Trophoblast cell (in vitro differentiated cells and primary cell): Measurements from ENCODE around the gene MYL3.

ENCODE experiments used
- DNase-seq, 2 donors: peaks; one replicate each; pipeline ENCODE4 v3.0.0-alpha.2; 2016
- H2AFZ ChIP-seq: 2 replicates; pipeline ENCODE4 v1.6.1; 2013; ENCODE audit warnings: low read length, moderate library complexity, mild to moderate bottlenecking; ENCODE audit not compliant: insufficient read depth, poor library complexity
- H2AK5ac ChIP-seq: 2 replicates; pipeline ENCODE4 v1.6.1; 2013; ENCODE audit warnings: mild to moderate bottlenecking, low read length
- H2BK120ac ChIP-seq: 2 replicates; pipeline ENCODE4 v1.6.1; 2013; ENCODE audit warnings: low read length, mild to moderate bottlenecking, moderate library complexity; ENCODE audit not compliant: insufficient read depth, poor library complexity
- H2BK12ac ChIP-seq: 2 replicates; pipeline ENCODE4 v1.6.1; 2013; ENCODE audit warnings: mild to moderate bottlenecking, low read length, moderate library complexity
- H2BK5ac ChIP-seq: 2 replicates; pipeline ENCODE4 v1.6.1; 2013; ENCODE audit warnings: low read length, low read depth, moderate library complexity, mild to moderate bottlenecking; ENCODE audit not compliant: poor library complexity
- H3K14ac ChIP-seq: 2 replicates; pipeline ENCODE4 v1.6.1; 2013; ENCODE audit warnings: mild to moderate bottlenecking, low read length
- H3K18ac ChIP-seq: 2 replicates; pipeline ENCODE4 v1.6.1; 2013; ENCODE audit warnings: mild to moderate bottlenecking, low read length
- H3K23ac ChIP-seq: 2 replicates; pipeline ENCODE4 v1.6.1; 2013; ENCODE audit warnings: low read length
- H3K27ac ChIP-seq: 2 replicates; pipeline ENCODE4 v1.5.1; 2013; ENCODE audit warnings: low read depth, mild to moderate bottlenecking, inconsistent platforms, low read length, moderate library complexity
- H3K27me3 ChIP-seq: 2 replicates; pipeline ENCODE4 v1.6.1; 2013; ENCODE audit warnings: inconsistent platforms, mild to moderate bottlenecking, low read length, moderate library complexity; ENCODE audit not compliant: insufficient read depth
- H3K36me3 ChIP-seq, 2 experiments: 1 replicate in 1 of 2; 2 replicates in 1 of 2; pipeline ENCODE4 v1.6.1; 2013; ENCODE audit warnings: low read length in 2 of 2, mild to moderate bottlenecking in 2 of 2, moderate library complexity in 1 of 2; ENCODE audit not compliant: insufficient read depth in 2 of 2, control insufficient read depth in 1 of 2
- H3K4ac ChIP-seq: 2 replicates; pipeline ENCODE4 v1.6.1; 2013; ENCODE audit warnings: low read depth, mild to moderate bottlenecking, low read length, moderate library complexity
- H3K4me1 ChIP-seq, 2 experiments: 1 replicate in 1 of 2; 2 replicates in 1 of 2; pipeline ENCODE4 v1.6.1; 2013; ENCODE audit warnings: low read length in 2 of 2, mild to moderate bottlenecking in 2 of 2, moderate library complexity in 1 of 2; ENCODE audit not compliant: insufficient read depth in 2 of 2, control insufficient read depth in 1 of 2
- H3K4me2 ChIP-seq: 2 replicates; pipeline ENCODE4 v1.6.1; 2013; ENCODE audit warnings: inconsistent platforms, mild to moderate bottlenecking, low read length, moderate library complexity
- H3K4me3 ChIP-seq: 2 replicates; pipeline ENCODE4 v1.5.1; 2013; ENCODE audit warnings: mild to moderate bottlenecking, low read depth, low read length, inconsistent platforms
- H3K79me1 ChIP-seq: one replicate; pipeline ENCODE4 v1.6.1; 2013; ENCODE audit warnings: low read length
- H3K79me2 ChIP-seq: 2 replicates; pipeline ENCODE4 v1.6.1; 2013; ENCODE audit warnings: low read length, mild to moderate bottlenecking; ENCODE audit not compliant: control insufficient read depth, insufficient read depth, poor library complexity
- H3K9ac ChIP-seq: 2 replicates; pipeline ENCODE4 v1.6.1; 2013; ENCODE audit warnings: mild to moderate bottlenecking, low read length
- H3K9me3 ChIP-seq: 2 replicates; pipeline ENCODE4 v1.6.1; 2013; ENCODE audit warnings: low read depth, mild to moderate bottlenecking, control low read depth, inconsistent platforms, low read length; ENCODE audit not compliant: insufficient read depth
- H4K12ac ChIP-seq: 2 replicates; pipeline ENCODE4 v1.6.1; 2013; ENCODE audit warnings: low read depth, mild to moderate bottlenecking, low read length, moderate library complexity
- H4K8ac ChIP-seq: 2 replicates; pipeline ENCODE4 v1.6.1; 2013; ENCODE audit warnings: low read depth, mild to moderate bottlenecking, low read length, moderate library complexity
- H4K91ac ChIP-seq: one replicate; pipeline ENCODE4 v1.6.1; 2013; ENCODE audit warnings: low read depth, mild to moderate bottlenecking, low read length, moderate library complexity
- WGBS: extraction: QIAGEN DNeasy Blood & Tissue Kit; methylation state at CpG from one replicate; pipeline ENCODE4 v1.1.7; 2013; ENCODE audit warnings: missing lambda C conversion rate; ENCODE audit not compliant: insufficient read length, insufficient coverage; ENCODE audit errors: extremely low coverage; 5-methylcytosine and 5-hydroxymethylcytosine counted together

The MYL3 gene

DNA sequence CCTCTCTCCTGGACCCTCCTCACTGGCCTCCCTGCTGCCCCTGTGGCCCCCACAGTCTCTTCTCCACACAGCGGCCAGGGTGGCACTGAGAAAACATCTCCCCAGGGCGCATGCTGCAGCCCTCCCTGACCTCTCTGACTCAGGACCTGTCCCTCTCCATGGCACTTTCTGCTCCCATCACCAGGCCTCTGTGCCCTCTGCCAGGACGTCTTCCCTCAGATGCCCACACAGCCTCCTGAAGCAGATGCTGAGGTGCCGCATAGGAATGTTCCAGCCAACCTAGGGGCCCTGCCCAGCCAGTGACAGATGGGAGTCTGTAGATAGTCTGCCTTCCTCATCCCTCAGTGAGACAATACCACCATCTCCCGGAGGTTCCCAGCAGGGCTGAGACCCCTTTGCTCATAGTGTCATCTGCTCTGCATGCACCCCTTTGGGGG lies 8.7 kb downstream of the MYL3 start:
- no peak overlapping the region for H4K8ac ChIP-seq
- peaks cover 3% of the 10 kb centered on the region for H3K9me3 ChIP-seq
- WGBS = no CpG with 5 or more reads among the region's 5 CpGs
- no peak overlapping the region for H4K91ac ChIP-seq
- H2BK120ac ChIP-seq = no peak overlapping the region
- no peaks in the 10 kb centered on the region for H3K36me3 ChIP-seq
- no peak overlapping the region for H3K23ac ChIP-seq
- H3K4me2 ChIP-seq = no peak overlapping the region
- no peak overlapping the region for H3K9ac ChIP-seq
- H3K27ac ChIP-seq = no peak overlapping the region
- H3K4me1 ChIP-seq = no peaks in the 10 kb centered on the region
- H4K12ac ChIP-seq = no peak overlapping the region
- no peak overlapping the region for H3K4me3 ChIP-seq
- no peak overlapping the region for H3K14ac ChIP-seq
- H2BK5ac ChIP-seq = no peak overlapping the region
- H3K79me1 ChIP-seq = no peaks in the 10 kb centered on the region
- H3K27me3 ChIP-seq = no peaks in the 10 kb centered on the region
- no peak overlapping the region for H3K4ac ChIP-seq
- no peak overlapping the region for H3K18ac ChIP-seq
- H3K79me2 ChIP-seq = no peaks in the 10 kb centered on the region
- no peak overlapping the region for H2BK12ac ChIP-seq
- H2AK5ac ChIP-seq = no peak overlapping the region
- no peak overlapping the region for H2AFZ ChIP-seq
- no peak for DNase-seq

DNA sequence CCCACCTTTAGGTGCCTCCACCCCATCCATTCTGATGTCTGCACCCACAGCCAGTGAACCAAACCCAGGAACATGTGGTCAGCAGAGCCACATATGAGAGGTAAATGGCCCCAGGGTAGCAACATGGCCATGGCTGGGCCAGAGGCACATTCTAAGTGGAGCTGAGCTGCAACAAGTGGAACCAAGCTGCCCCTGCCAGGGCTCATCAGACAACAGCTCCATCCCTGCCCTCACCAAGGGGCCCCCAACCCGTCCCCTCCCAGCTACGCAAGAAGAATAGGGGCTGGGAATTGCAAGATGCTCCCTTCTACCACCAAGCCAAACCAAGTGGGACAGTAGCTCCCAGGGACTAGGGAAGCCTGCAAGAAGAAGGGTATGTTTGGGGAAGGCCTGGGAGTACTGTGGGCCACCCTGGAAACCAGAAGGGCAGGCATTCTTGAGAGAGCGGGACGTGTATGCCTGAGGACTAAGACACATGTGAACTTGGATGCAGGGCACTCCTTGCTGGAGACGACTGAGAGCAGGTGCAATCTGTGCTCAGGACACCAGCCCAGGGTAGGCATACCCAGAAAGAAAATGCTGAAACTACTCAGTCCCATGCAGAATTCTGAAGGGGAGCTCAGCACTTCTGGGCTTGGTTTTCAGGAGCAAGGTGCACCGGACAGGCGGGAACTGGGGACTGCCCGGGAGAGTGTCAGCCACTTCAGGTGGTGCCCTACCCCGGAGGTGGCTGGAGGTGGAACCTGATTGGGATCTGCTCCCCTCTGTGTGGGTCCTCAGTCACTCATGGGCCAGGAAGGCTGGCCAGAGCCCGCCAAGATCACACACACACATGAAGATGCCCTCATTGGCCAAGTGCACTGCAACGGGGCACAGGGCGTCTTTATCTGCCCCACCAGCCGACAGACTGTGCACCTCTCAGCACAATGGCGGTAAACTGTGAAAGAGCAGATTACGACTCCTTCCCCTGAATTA lies 9.5 kb downstream of the MYL3 start:
- H4K91ac ChIP-seq = no peak overlapping the region
- peaks cover 3% of the 10 kb centered on the region for H3K9me3 ChIP-seq
- no peak overlapping the region for H3K18ac ChIP-seq
- no peak overlapping the region for H3K14ac ChIP-seq
- no peak overlapping the region for H4K8ac ChIP-seq
- no peaks in the 10 kb centered on the region for H3K79me2 ChIP-seq
- H2AK5ac ChIP-seq = no peak overlapping the region
- no CpG with 5 or more reads among the region's 15 CpGs for WGBS
- no peak overlapping the region for H2BK5ac ChIP-seq
- H3K23ac ChIP-seq = no peak overlapping the region
- H3K4me1 ChIP-seq = no peaks in the 10 kb centered on the region
- H2BK12ac ChIP-seq = no peak overlapping the region
- no peak overlapping the region for H3K4me3 ChIP-seq
- H2AFZ ChIP-seq = no peak overlapping the region
- no peaks in the 10 kb centered on the region for H3K36me3 ChIP-seq
- DNase-seq = no peak
- H3K27ac ChIP-seq = no peak overlapping the region
- no peak overlapping the region for H4K12ac ChIP-seq
- H3K9ac ChIP-seq = no peak overlapping the region
- H3K79me1 ChIP-seq = no peaks in the 10 kb centered on the region
- no peak overlapping the region for H2BK120ac ChIP-seq
- no peak overlapping the region for H3K4ac ChIP-seq
- no peak overlapping the region for H3K4me2 ChIP-seq
- no peaks in the 10 kb centered on the region for H3K27me3 ChIP-seq

DNA sequence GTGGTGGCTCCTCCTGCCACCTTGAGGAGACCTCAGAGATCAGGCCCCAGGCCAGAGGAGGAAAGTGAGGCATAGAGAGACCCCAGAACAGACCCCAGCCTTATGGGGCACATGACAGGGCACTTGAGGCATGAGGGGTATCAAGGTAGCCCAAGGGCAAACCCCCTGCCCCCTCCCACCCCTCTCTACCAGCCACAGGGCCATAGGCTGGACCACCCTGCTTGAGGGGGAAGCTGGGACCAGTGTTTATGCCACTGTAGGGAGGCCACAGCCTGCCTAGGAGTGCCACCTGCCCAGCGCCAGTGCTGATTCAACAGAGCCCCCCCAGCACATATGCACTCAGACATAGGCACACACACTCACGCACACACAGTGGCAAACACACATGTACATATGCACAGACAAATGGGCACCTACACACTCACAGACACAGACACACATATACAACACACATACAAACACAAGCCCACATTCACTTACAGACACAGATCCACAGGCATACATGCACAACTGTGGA lies 10.3 kb downstream of the MYL3 start:
- no peak for DNase-seq
- Histone ChIP-seq H3K9me3 (peaks cover 3% of the 10 kb centered on the region), H2AK5ac (no peak overlapping the region), H4K8ac (no peak overlapping the region), H2BK12ac (no peak overlapping the region), H2BK5ac (no peak overlapping the region), H3K23ac (no peak overlapping the region), H2AFZ (no peak overlapping the region), H3K9ac (no peak overlapping the region), H3K79me2 (no peaks in the 10 kb centered on the region), H3K18ac (no peak overlapping the region), H3K27ac (no peak overlapping the region), H2BK120ac (no peak overlapping the region), H3K36me3 (no peaks in the 10 kb centered on the region), H3K79me1 (no peaks in the 10 kb centered on the region), H3K14ac (no peak overlapping the region), H4K12ac (no peak overlapping the region), H3K4me2 (no peak overlapping the region), H3K4me1 (no peaks in the 10 kb centered on the region), H4K91ac (no peak overlapping the region), H3K27me3 (no peaks in the 10 kb centered on the region), H3K4me3 (no peak overlapping the region), H3K4ac (no peak overlapping the region)
- no CpG with 5 or more reads among the region's 2 CpGs for WGBS

DNA sequence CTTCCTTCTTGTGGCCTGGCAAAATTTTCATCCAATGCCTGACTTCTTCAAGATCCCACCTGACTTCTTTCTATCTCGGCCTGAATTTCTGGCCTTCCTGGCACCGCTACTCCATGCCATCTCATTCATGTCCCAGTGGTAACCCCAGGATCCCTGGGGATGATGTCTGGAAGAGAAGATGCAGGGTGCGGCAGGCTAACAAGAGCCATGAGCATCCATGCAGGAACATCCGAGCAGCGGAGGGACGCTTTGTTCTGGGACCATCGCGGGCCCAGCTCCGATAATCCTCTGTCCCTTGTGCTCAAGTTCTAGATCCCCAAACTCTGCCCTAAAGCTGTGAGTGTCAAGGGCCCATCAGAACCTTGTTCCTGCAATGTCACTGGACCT lies 10.9 kb downstream of the MYL3 start:
- H4K12ac ChIP-seq = no peak overlapping the region

More for the DNA sequence above, 10.9 kb downstream of the MYL3 start:
- no peak overlapping the region for H2AK5ac ChIP-seq
- H3K14ac ChIP-seq = no peak overlapping the region
- H2AFZ ChIP-seq = no peak overlapping the region
- H3K4me2 ChIP-seq = no peak overlapping the region
- H4K8ac ChIP-seq = no peak overlapping the region
- H3K79me1 ChIP-seq = no peaks in the 10 kb centered on the region
- H3K9me3 ChIP-seq = peaks cover 3% of the 10 kb centered on the region
- H3K23ac ChIP-seq = no peak overlapping the region
- H2BK5ac ChIP-seq = no peak overlapping the region
- no peaks in the 10 kb centered on the region for H3K4me1 ChIP-seq
- no peaks in the 10 kb centered on the region for H3K27me3 ChIP-seq
- no peak overlapping the region for H4K91ac ChIP-seq
- H3K18ac ChIP-seq = no peak overlapping the region
- H3K79me2 ChIP-seq = no peaks in the 10 kb centered on the region
- no peak overlapping the region for H2BK12ac ChIP-seq
- no peak for DNase-seq
- H3K27ac ChIP-seq = no peak overlapping the region
- H2BK120ac ChIP-seq = no peak overlapping the region
- no peak overlapping the region for H3K4ac ChIP-seq
- H3K4me3 ChIP-seq = no peak overlapping the region
- H3K9ac ChIP-seq = no peak overlapping the region
- H3K36me3 ChIP-seq = no peaks in the 10 kb centered on the region
- no CpG with 5 or more reads among the region's 9 CpGs for WGBS
